ENCODE results near the gene PM20D1.

DNA sequence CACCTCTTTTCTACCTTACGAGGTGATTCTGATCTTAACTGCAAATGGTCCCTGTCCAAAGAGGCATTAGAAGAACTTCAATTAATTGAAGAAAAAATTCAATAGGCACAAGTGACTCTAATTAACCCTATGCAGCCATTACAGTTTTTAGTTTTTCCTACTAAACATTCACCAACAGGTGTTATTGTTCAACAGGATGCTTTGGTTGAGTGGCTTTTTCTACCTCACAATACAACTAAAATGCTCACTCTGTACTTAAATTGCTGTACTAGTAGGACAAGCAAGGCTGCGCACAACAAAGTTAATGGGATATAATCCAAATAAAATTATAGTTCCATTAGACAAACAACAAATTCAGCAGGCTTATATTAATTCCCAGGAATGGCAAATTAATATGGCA, 11.6 kb upstream of the PM20D1 start:
- TF ChIP-seq, protein P1, sequence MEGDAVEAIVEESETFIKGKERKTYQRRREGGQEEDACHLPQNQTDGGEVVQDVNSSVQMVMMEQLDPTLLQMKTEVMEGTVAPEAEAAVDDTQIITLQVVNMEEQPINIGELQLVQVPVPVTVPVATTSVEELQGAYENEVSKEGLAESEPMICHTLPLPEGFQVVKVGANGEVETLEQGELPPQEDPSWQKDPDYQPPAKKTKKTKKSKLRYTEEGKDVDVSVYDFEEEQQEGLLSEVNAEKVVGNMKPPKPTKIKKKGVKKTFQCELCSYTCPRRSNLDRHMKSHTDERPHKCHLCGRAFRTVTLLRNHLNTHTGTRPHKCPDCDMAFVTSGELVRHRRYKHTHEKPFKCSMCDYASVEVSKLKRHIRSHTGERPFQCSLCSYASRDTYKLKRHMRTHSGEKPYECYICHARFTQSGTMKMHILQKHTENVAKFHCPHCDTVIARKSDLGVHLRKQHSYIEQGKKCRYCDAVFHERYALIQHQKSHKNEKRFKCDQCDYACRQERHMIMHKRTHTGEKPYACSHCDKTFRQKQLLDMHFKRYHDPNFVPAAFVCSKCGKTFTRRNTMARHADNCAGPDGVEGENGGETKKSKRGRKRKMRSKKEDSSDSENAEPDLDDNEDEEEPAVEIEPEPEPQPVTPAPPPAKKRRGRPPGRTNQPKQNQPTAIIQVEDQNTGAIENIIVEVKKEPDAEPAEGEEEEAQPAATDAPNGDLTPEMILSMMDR (IDR thresholded peaks at IDR 0.05; ENCODE audit: poor library complexity): no peak
- TF ChIP-seq EZH2phosphoT487 (IDR thresholded peaks at IDR 0.05; ENCODE audit: low read depth, severe bottlenecking, unreplicated experiment): no peak
